ENCODE results near the gene CCDC92.

CCDC92 gene

GRCh38 chr12:123888989-123889388 is 83.6 kb downstream of the CCDC92 start:
- DNase-seq (ENCODE audit: low read depth) = no peak

GRCh38 chr12:123886931-123887582 is 85.6 kb downstream of the CCDC92 start:
- DNase-seq (ENCODE audit: low read depth) = no peak

- no peak for DNase-seq (ENCODE audit: low read depth)
Observed at GRCh38 chr12:123886258-123886657, 86.4 kb downstream of the CCDC92 start.
